ENCODE measurements around the gene RNU5B-1. TPM values are rescaled to one million over a fixed set of nuclear protein-coding genes. Genes with fewer than 3 reads are reported as not detected.
A peak's percentile ranks its signal among the peaks of the same experiment; 100 is the strongest.

RNU5B-1 gene
- total RNA-seq, 1 donor from 2014 or later = not detected

GRCh38 chr15:65338366-65338765, 33.9 kb downstream of the RNU5B-1 start:
- Histone ChIP-seq H3K9me3 (ENCODE audit: low read depth) (no peaks in the 10 kb centered on the region), H3K79me2 (ENCODE audit: low read depth) (no peaks in the 10 kb centered on the region), H3K9ac (no peak overlapping the region), H4K20me1 (ENCODE audit: low read depth) (peaks cover 27% of the 10 kb centered on the region), H3K36me3 (no peaks in the 10 kb centered on the region), H3K4me2 (peak overlapping the region; percentile 23), H3K27ac (no peak overlapping the region), H3F3A (ENCODE audit: low read depth) (peaks cover 33% of the 10 kb centered on the region), H2AFZ (replicated peaks) (no peak overlapping the region), H3K4me3 (no peak overlapping the region), H3K4me1 (peaks cover 62% of the 10 kb centered on the region), H3K27me3 (no peaks in the 10 kb centered on the region)
- TF ChIP-seq CTCF (IDR thresholded peaks at IDR 0.05) (no peak), EZH2 (IDR thresholded peaks at IDR 0.05) (no peak), EZH2phosphoT487 (IDR thresholded peaks at IDR 0.05) (no peak)
- DNase-seq (ENCODE audit: low spot score) = no peak
- H3K27me3 Mint-ChIP-seq (ENCODE audit: insufficient read depth, low read depth) = peaks cover 7% of the 10 kb centered on the region
- H3K4me1 Mint-ChIP-seq = peaks cover 72% of the 10 kb centered on the region
- H3K9me3 Mint-ChIP-seq = no peaks in the 10 kb centered on the region
- H3K36me3 Mint-ChIP-seq = peaks cover 5% of the 10 kb centered on the region
- H3K27ac Mint-ChIP-seq = no peak overlapping the region
- H3K4me3 Mint-ChIP-seq = no peak overlapping the region

GRCh38 chr15:65338823-65339222, 34.3 kb downstream of the RNU5B-1 start:
- H3K27me3 ChIP-seq = no peaks in the 10 kb centered on the region
- no peak for TF ChIP-seq CTCF (IDR thresholded peaks at IDR 0.05)
- TF ChIP-seq EZH2phosphoT487 (IDR thresholded peaks at IDR 0.05) = no peak
- no peak for TF ChIP-seq EZH2 (IDR thresholded peaks at IDR 0.05)
- Mint-ChIP-seq H3K4me1 (peaks cover 72% of the 10 kb centered on the region), H3K27ac (no peak overlapping the region), H3K4me3 (no peak overlapping the region), H3K27me3 (ENCODE audit: insufficient read depth, low read depth) (peaks cover 7% of the 10 kb centered on the region), H3K9me3 (no peaks in the 10 kb centered on the region), H3K36me3 (peaks cover 5% of the 10 kb centered on the region)
- no peak overlapping the region for H3K27ac ChIP-seq
- peaks cover 22% of the 10 kb centered on the region for H4K20me1 ChIP-seq (ENCODE audit: low read depth)
- no peak overlapping the region for H3K4me2 ChIP-seq
- H2AFZ ChIP-seq (replicated peaks) = no peak overlapping the region
- H3K4me1 ChIP-seq = peaks cover 57% of the 10 kb centered on the region
- no peak for DNase-seq (ENCODE audit: low spot score)
- no peak overlapping the region for H3K4me3 ChIP-seq
- no peaks in the 10 kb centered on the region for H3K36me3 ChIP-seq
- no peaks in the 10 kb centered on the region for H3K9me3 ChIP-seq (ENCODE audit: low read depth)
- H3K9ac ChIP-seq = no peak overlapping the region
- peaks cover 33% of the 10 kb centered on the region for H3F3A ChIP-seq (ENCODE audit: low read depth)
- H3K79me2 ChIP-seq (ENCODE audit: low read depth) = no peaks in the 10 kb centered on the region

- Histone ChIP-seq H3K27ac (no peak overlapping the region), H3K9ac (no peak overlapping the region), H3K4me1 (peaks cover 52% of the 10 kb centered on the region), H3F3A (ENCODE audit: low read depth) (peaks cover 28% of the 10 kb centered on the region), H3K4me2 (no peak overlapping the region), H3K9me3 (ENCODE audit: low read depth) (no peaks in the 10 kb centered on the region), H3K79me2 (ENCODE audit: low read depth) (no peaks in the 10 kb centered on the region), H2AFZ (replicated peaks) (no peak overlapping the region), H3K36me3 (no peaks in the 10 kb centered on the region), H3K27me3 (no peaks in the 10 kb centered on the region), H4K20me1 (ENCODE audit: low read depth) (peaks cover 17% of the 10 kb centered on the region), H3K4me3 (no peak overlapping the region)
- TF ChIP-seq CTCF (IDR thresholded peaks at IDR 0.05) (no peak), EZH2 (IDR thresholded peaks at IDR 0.05) (no peak), EZH2phosphoT487 (IDR thresholded peaks at IDR 0.05) (no peak)
- Mint-ChIP-seq H3K27ac (peak overlapping the region; percentile 23), H3K36me3 (peaks cover 5% of the 10 kb centered on the region), H3K27me3 (ENCODE audit: insufficient read depth, low read depth) (peaks cover 7% of the 10 kb centered on the region), H3K9me3 (no peaks in the 10 kb centered on the region), H3K4me1 (peaks cover 71% of the 10 kb centered on the region), H3K4me3 (no peak overlapping the region)
- no peak for DNase-seq (ENCODE audit: low spot score)
Measured at GRCh38 chr15:65339416-65339815, 34.9 kb downstream of the RNU5B-1 start.

Data from neural progenitor cell (in vitro differentiated cells).